GM12875 (cell line): ENCODE data around the gene SMG6.

Source experiments
- H3K4me3 ChIP-seq: one replicate; pipeline ENCODE4 v1.5.1; 2011; ENCODE audit warnings: low read depth, low read length, control low read depth
- CTCF ChIP-seq: IDR thresholded peaks from 2 replicates; pipeline ENCODE4 v1.5.1; 2011; ENCODE audit warnings: low read depth, mild to moderate bottlenecking, control low read depth, inconsistent platforms, low read length, moderate library complexity, borderline replicate concordance; ENCODE audit not compliant: insufficient read depth

SMG6 gene

GRCh38 chr17:2283302-2283701 is 20.3 kb downstream of the SMG6 start:
- TF ChIP-seq CTCF, result no peak
- no peak overlapping the region for H3K4me3 ChIP-seq

- TF ChIP-seq CTCF, result peak; percentile 25; the same call in 1 of the 2 replicates
- H3K4me3 ChIP-seq, result no peak overlapping the region
Observed at GRCh38 chr17:2282297-2282873, 21.2 kb downstream of the SMG6 start.

GRCh38 chr17:2279707-2280106 is 23.9 kb downstream of the SMG6 start:
- no peak overlapping the region for H3K4me3 ChIP-seq
- no peak for TF ChIP-seq CTCF

- no peak overlapping the region for H3K4me3 ChIP-seq
- no peak for TF ChIP-seq CTCF
Observed at GRCh38 chr17:2277429-2278170, 26.0 kb downstream of the SMG6 start.

GRCh38 chr17:2275722-2276121 is 27.9 kb downstream of the SMG6 start:
- no peak for TF ChIP-seq CTCF
- H3K4me3 ChIP-seq, result no peak overlapping the region

GRCh38 chr17:2274414-2274813 is 29.2 kb downstream of the SMG6 start:
- no peak overlapping the region for H3K4me3 ChIP-seq
- TF ChIP-seq CTCF, result no peak
